ENCODE results near the gene BTK. TPM values are rescaled to one million over a fixed set of nuclear protein-coding genes. Genes with fewer than 3 reads are reported as not detected.

Gene BTK
- polyA plus RNA-seq, 1 donor: 4.3 TPM

GRCh38 chrX:101411984-101412383 is 26.0 kb upstream of the BTK start:
- H3K27me3 ChIP-seq (ENCODE audit: control insufficient read depth, insufficient read depth, low read length): no peaks in the 10 kb centered on the region
- peaks cover 18% of the 10 kb centered on the region for H3K4me1 ChIP-seq (ENCODE audit: control insufficient read depth, insufficient read depth, low read length)
- H3K9me3 ChIP-seq (ENCODE audit: control insufficient read depth, low read depth, low read length): no peaks in the 10 kb centered on the region
- no CpG with 5 or more reads among the region's 10 CpGs for WGBS (ENCODE audit: insufficient coverage, low lambda C conversion rate)
- H3K36me3 ChIP-seq (ENCODE audit: control insufficient read depth, insufficient read depth, low read length): peaks cover 14% of the 10 kb centered on the region
- DNase-seq: no peak
- no peak overlapping the region for H3K27ac ChIP-seq (ENCODE audit: low read length)
- no peak overlapping the region for H3K4me3 ChIP-seq (ENCODE audit: low read length)

DNA sequence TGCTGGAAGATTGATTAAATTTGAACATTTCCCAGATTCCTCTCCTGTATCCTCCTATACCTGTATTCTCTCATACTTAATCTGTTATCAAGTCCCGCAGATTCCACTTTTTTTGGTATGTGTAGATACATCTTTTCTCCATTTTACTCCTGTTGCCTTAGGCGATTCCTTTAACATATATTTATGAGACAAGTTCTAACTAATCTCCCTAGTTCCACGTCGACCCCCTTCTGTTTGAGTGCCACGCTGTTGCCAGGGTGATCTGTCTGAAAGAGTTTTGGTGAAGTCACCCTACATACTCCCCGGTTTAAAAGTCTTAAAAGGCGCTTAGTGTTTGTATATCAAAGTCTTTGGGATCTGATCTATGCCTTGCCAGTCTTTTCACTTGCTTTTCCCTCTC is 24.5 kb upstream of the BTK start:
- no CpG with 5 or more reads among the region's 7 CpGs for WGBS (ENCODE audit: insufficient coverage, low lambda C conversion rate)
- H3K27ac ChIP-seq (ENCODE audit: low read length): peak overlapping the region; percentile 99
- peak in 1 of 2 donors; percentile 4 for DNase-seq
- peaks cover 14% of the 10 kb centered on the region for H3K36me3 ChIP-seq (ENCODE audit: control insufficient read depth, insufficient read depth, low read length)
- H3K4me1 ChIP-seq (ENCODE audit: control insufficient read depth, insufficient read depth, low read length): peaks cover 5% of the 10 kb centered on the region
- no peaks in the 10 kb centered on the region for H3K9me3 ChIP-seq (ENCODE audit: control insufficient read depth, low read depth, low read length)
- H3K27me3 ChIP-seq (ENCODE audit: control insufficient read depth, insufficient read depth, low read length): no peaks in the 10 kb centered on the region
- H3K4me3 ChIP-seq (ENCODE audit: low read length): peak overlapping the region; percentile 85

DNA sequence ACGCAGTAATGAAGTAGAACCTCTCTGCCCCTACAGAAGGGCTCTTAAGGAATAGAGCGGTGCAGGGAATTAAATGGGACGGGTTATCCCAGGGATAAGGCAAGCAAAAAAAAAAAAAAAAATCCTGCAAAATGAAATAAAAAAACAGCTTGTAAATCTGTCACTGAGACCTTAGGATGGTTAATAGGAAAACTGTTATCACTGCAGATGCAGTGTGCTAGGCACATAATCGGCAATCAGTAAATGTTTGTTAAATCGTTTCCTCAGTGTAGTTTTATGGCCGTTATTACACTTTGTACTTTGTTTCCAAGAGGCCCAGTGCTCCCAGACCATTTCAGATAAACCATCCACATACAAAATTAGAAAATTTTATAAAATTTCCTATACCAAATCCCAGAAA is 23.1 kb upstream of the BTK start:
- Histone ChIP-seq H3K4me3 (ENCODE audit: low read length) (peak overlapping the region; percentile 85), H3K9me3 (ENCODE audit: control insufficient read depth, low read depth, low read length) (no peaks in the 10 kb centered on the region)
- DNase-seq: peak; percentile 61 to 78

DNA sequence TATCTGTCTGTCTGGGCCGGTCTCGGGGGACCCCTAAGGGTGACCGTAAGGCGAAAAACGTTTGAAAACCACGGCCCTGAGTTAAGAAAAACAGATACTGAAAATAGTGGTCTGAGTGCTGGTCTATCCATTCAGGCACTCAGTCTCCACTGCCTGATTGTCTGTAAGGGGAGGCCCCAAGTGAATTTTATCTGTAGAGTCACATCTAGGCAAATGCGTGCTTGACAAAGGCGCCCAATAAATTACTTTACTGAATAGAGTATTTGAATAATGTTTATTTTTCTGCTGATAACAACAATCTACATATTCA is 22.5 kb upstream of the BTK start:
- Histone ChIP-seq H3K36me3 (ENCODE audit: control insufficient read depth, insufficient read depth, low read length) (peaks cover 17% of the 10 kb centered on the region), H3K4me1 (ENCODE audit: control insufficient read depth, insufficient read depth, low read length) (peaks cover 4% of the 10 kb centered on the region), H3K9me3 (ENCODE audit: control insufficient read depth, low read depth, low read length) (no peaks in the 10 kb centered on the region), H3K27me3 (ENCODE audit: control insufficient read depth, insufficient read depth, low read length) (no peaks in the 10 kb centered on the region), H3K27ac (ENCODE audit: low read length) (peak overlapping the region; percentile 99), H3K4me3 (ENCODE audit: low read length) (peak overlapping the region; percentile 85)
- DNase-seq: no peak
- WGBS (ENCODE audit: insufficient coverage, low lambda C conversion rate): no CpG with 5 or more reads among the region's 8 CpGs

More for the DNA sequence above, 23.1 kb upstream of the BTK start:
- no peaks in the 10 kb centered on the region for H3K27me3 ChIP-seq (ENCODE audit: control insufficient read depth, insufficient read depth, low read length)
- H3K36me3 ChIP-seq (ENCODE audit: control insufficient read depth, insufficient read depth, low read length): peaks cover 14% of the 10 kb centered on the region
- H3K4me1 ChIP-seq (ENCODE audit: control insufficient read depth, insufficient read depth, low read length): no peaks in the 10 kb centered on the region
- peak overlapping the region; percentile 99 for H3K27ac ChIP-seq (ENCODE audit: low read length)
- WGBS (ENCODE audit: insufficient coverage, low lambda C conversion rate): no CpG with 5 or more reads among the region's 6 CpGs

- no peaks in the 10 kb centered on the region for H3K27me3 ChIP-seq (ENCODE audit: control insufficient read depth, insufficient read depth, low read length)
- H3K9me3 ChIP-seq (ENCODE audit: control insufficient read depth, low read depth, low read length): no peaks in the 10 kb centered on the region
- H3K4me1 ChIP-seq (ENCODE audit: control insufficient read depth, insufficient read depth, low read length): peaks cover 5% of the 10 kb centered on the region
- DNase-seq: peak; percentile 97 to 98
- H3K27ac ChIP-seq (ENCODE audit: low read length): peak within 1 kb of the TSS; percentile 99
- peak within 1 kb of the TSS; percentile 96 for H3K4me3 ChIP-seq (ENCODE audit: low read length)
- WGBS (ENCODE audit: insufficient coverage, low lambda C conversion rate): no CpG with 5 or more reads among the region's 47 CpGs
- peaks cover 15% of the 10 kb centered on the region for H3K36me3 ChIP-seq (ENCODE audit: control insufficient read depth, insufficient read depth, low read length)
These were observed 21.9 kb upstream of the BTK start, which contains the start of the genes GLA and HNRNPH2 for GRCh38 chrX:101407748-101408531. TSS of gene GLA (minus strand) at chrX:101407925. CDS start at chrX:101407903, 22 bp downstream. TSS of gene HNRNPH2 (plus strand) at chrX:101408222. CDS start at chrX:101411989, 3,767 bp downstream.

GRCh38 chrX:101407167-101407747 is 21.3 kb upstream of the BTK start:
- DNase-seq: no peak
- no peaks in the 10 kb centered on the region for H3K9me3 ChIP-seq (ENCODE audit: control insufficient read depth, low read depth, low read length)
- peak overlapping the region; percentile 98 for H3K27ac ChIP-seq (ENCODE audit: low read length)
- H3K27me3 ChIP-seq (ENCODE audit: control insufficient read depth, insufficient read depth, low read length): no peaks in the 10 kb centered on the region
- peaks cover 5% of the 10 kb centered on the region for H3K4me1 ChIP-seq (ENCODE audit: control insufficient read depth, insufficient read depth, low read length)
- H3K36me3 ChIP-seq (ENCODE audit: control insufficient read depth, insufficient read depth, low read length): peaks cover 9% of the 10 kb centered on the region
- H3K4me3 ChIP-seq (ENCODE audit: low read length): peak overlapping the region; percentile 96
- no CpG with 5 or more reads among the region's 15 CpGs for WGBS (ENCODE audit: insufficient coverage, low lambda C conversion rate)

DNA sequence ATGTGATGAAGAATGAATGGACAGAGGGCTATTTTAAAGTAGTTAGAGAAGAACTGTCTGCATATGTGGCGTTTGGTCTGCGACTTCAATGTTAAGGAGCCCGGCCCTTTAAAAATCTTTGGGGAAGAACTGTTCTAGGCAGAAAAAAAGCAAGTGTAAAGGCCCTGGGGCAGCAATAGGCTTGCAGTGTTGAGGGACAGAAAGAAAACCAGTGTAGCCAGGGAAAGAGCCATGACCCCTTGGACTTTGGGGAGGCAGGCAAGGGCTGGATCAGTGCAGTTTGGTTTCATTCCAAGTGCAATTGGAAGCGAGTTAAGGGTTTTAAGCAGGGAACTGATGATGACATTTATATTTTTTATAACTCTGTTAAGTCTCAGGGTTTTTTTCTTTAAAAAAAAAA is 13.8 kb upstream of the BTK start:
- H3K27me3 ChIP-seq (ENCODE audit: control insufficient read depth, insufficient read depth, low read length): no peaks in the 10 kb centered on the region
- H3K9me3 ChIP-seq (ENCODE audit: control insufficient read depth, low read depth, low read length): no peaks in the 10 kb centered on the region
- no peak overlapping the region for H3K4me3 ChIP-seq (ENCODE audit: low read length)
- no CpG with 5 or more reads among the region's 4 CpGs for WGBS (ENCODE audit: insufficient coverage, low lambda C conversion rate)
- peaks cover 35% of the 10 kb centered on the region for H3K36me3 ChIP-seq (ENCODE audit: control insufficient read depth, insufficient read depth, low read length)
- H3K4me1 ChIP-seq (ENCODE audit: control insufficient read depth, insufficient read depth, low read length): peaks cover 5% of the 10 kb centered on the region
- no peak for DNase-seq
- no peak overlapping the region for H3K27ac ChIP-seq (ENCODE audit: low read length)

DNA sequence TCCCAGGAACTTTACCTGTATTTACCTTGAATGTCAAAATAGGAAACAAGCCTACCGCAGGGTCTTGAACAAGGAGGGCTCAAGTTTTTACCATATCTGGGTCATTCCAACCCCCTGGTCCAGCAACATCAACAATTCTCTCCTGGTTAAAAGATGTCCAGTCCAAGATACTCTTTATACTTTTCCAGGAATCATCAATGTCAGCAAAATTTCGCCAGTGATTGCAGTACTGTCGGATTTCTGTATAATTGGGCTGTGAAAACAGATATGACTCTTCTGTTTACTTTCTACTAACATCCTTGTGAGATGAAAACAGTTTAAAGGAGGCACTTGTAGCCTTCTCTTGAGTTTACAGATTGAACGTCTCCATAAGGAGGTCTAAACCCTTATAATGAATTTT is 12.7 kb upstream of the BTK start:
- H3K4me3 ChIP-seq (ENCODE audit: low read length): no peak overlapping the region
- H3K36me3 ChIP-seq (ENCODE audit: control insufficient read depth, insufficient read depth, low read length): peaks cover 34% of the 10 kb centered on the region
- peaks cover 4% of the 10 kb centered on the region for H3K4me1 ChIP-seq (ENCODE audit: control insufficient read depth, insufficient read depth, low read length)
- WGBS (ENCODE audit: insufficient coverage, low lambda C conversion rate): 100% methylated on average over 1 of the region's 4 CpGs
- no peaks in the 10 kb centered on the region for H3K9me3 ChIP-seq (ENCODE audit: control insufficient read depth, low read depth, low read length)
- H3K27me3 ChIP-seq (ENCODE audit: control insufficient read depth, insufficient read depth, low read length): no peaks in the 10 kb centered on the region
- H3K27ac ChIP-seq (ENCODE audit: low read length): no peak overlapping the region
- DNase-seq: no peak

GRCh38 chrX:101397779-101398178 is 11.8 kb upstream of the BTK start:
- Histone ChIP-seq H3K9me3 (ENCODE audit: control insufficient read depth, low read depth, low read length) (no peaks in the 10 kb centered on the region), H3K36me3 (ENCODE audit: control insufficient read depth, insufficient read depth, low read length) (peaks cover 32% of the 10 kb centered on the region), H3K4me1 (ENCODE audit: control insufficient read depth, insufficient read depth, low read length) (no peaks in the 10 kb centered on the region), H3K27me3 (ENCODE audit: control insufficient read depth, insufficient read depth, low read length) (no peaks in the 10 kb centered on the region), H3K4me3 (ENCODE audit: low read length) (no peak overlapping the region), H3K27ac (ENCODE audit: low read length) (no peak overlapping the region)
- WGBS (ENCODE audit: insufficient coverage, low lambda C conversion rate): no CpG with 5 or more reads among the region's 4 CpGs
- peak in 1 of 2 donors; percentile 46 for DNase-seq

GRCh38 chrX:101395789-101396188 is 9.8 kb upstream of the BTK start:
- H3K9me3 ChIP-seq (ENCODE audit: control insufficient read depth, low read depth, low read length): no peaks in the 10 kb centered on the region
- no peaks in the 10 kb centered on the region for H3K4me1 ChIP-seq (ENCODE audit: control insufficient read depth, insufficient read depth, low read length)
- peaks cover 20% of the 10 kb centered on the region for H3K36me3 ChIP-seq (ENCODE audit: control insufficient read depth, insufficient read depth, low read length)
- H3K4me3 ChIP-seq (ENCODE audit: low read length): no peak overlapping the region
- WGBS (ENCODE audit: insufficient coverage, low lambda C conversion rate): no CpG with 5 or more reads among the region's 1 CpG
- H3K27me3 ChIP-seq (ENCODE audit: control insufficient read depth, insufficient read depth, low read length): no peaks in the 10 kb centered on the region
- H3K27ac ChIP-seq (ENCODE audit: low read length): no peak overlapping the region
- peak in 1 of 2 donors; percentile 31 for DNase-seq

Data from large intestine (tissue), 3 donors.